PC-3 (cell line): ENCODE measurements around the gene CLECL1. TPM values are rescaled to one million over a fixed set of nuclear protein-coding genes. Genes with fewer than 3 reads are reported as not detected.

ENCODE experiments used
- ATAC-seq: fragments of 200-7000 bp; cut with Tn5 transposase; 2 replicates; pipeline ENCODE4 v1.9.1; 2020; ENCODE audit warnings: mild to moderate bottlenecking, moderate library complexity
- BruUV-seq: library from RNA; stranded (reverse); fragments of 400-500 nt; replicated peaks from 2 replicates; lab custom pipeline; 2021; lab: Mats Ljungman, UMichigan
- CTCF ChIA-PET: fragments of 300-600 bp; sonication (Branson Sonifier 250); formaldehyde crosslinking; loops from one replicate; lab custom pipeline; 2022; ENCODE audit warnings: antibody characterized with exemption; lab: Charles Lee
- POLR2A ChIA-PET: fragments of 300-600 bp; sonication (Branson Sonifier 250); formaldehyde crosslinking; loops from one replicate; lab custom pipeline; 2022; ENCODE audit warnings: antibody characterized with exemption; ENCODE audit not compliant: unreplicated experiment; lab: Charles Lee
- DNase-seq: peaks from one replicate; pipeline ENCODE4 v3.0.0-alpha.2; 2015
- H2AFZ ChIP-seq: fragments of 300-600 bp; sonication (generic); 2 replicates; pipeline ENCODE4 v1.6.0; 2016; ENCODE audit warnings: antibody characterized with exemption, low read length
- H3F3A ChIP-seq: fragments of 300-600 bp; sonication (generic); one replicate; pipeline ENCODE4 v1.6.0; 2017; ENCODE audit warnings: antibody characterized with exemption, low read length, control low read depth, mild to moderate bottlenecking; ENCODE audit not compliant: unreplicated experiment
- H3K27ac ChIP-seq: fragments of 300-600 bp; sonication (generic); 2 replicates; pipeline ENCODE4 v1.5.1; 2016; ENCODE audit warnings: mild to moderate bottlenecking, low read length
- H3K27me3 ChIP-seq: fragments of 300-600 bp; sonication (generic); 2 replicates; pipeline ENCODE4 v1.6.1; 2016; ENCODE audit warnings: low read length, mixed read lengths
- H3K36me3 ChIP-seq: fragments of 300-600 bp; sonication (generic); 2 replicates; pipeline ENCODE4 v1.6.1; 2016; ENCODE audit warnings: low read depth, mixed run types, low read length, mixed read lengths
- H3K4me1 ChIP-seq: fragments of 300-600 bp; sonication (generic); 2 replicates; pipeline ENCODE4 v1.5.1; 2016; ENCODE audit warnings: low read length; ENCODE audit not compliant: insufficient read depth
- H3K4me2 ChIP-seq: fragments of 300-600 bp; sonication (generic); 2 replicates; pipeline ENCODE4 v1.6.0; 2016; ENCODE audit warnings: low read length
- H3K4me3 ChIP-seq: fragments of 300-600 bp; sonication (generic); 2 replicates; pipeline ENCODE4 v1.5.1; 2016; ENCODE audit warnings: mild to moderate bottlenecking, low read length, mixed read lengths
- H3K79me2 ChIP-seq: fragments of 300-600 bp; sonication (generic); 2 replicates; pipeline ENCODE4 v1.6.1; 2017; ENCODE audit warnings: low read length, mixed read lengths
- H3K9ac ChIP-seq: fragments of 300-600 bp; sonication (generic); 2 replicates; pipeline ENCODE4 v1.6.0; 2016; ENCODE audit warnings: mild to moderate bottlenecking, low read length
- H3K9me2 ChIP-seq: fragments of 300-600 bp; sonication (generic); replicated peaks from 2 replicates; pipeline ENCODE4 v1.6.1; 2016; ENCODE audit warnings: mixed run types, low read length, mixed read lengths
- H3K9me3 ChIP-seq: fragments of 300-600 bp; sonication (generic); 2 replicates; pipeline ENCODE4 v1.6.1; 2016; ENCODE audit warnings: low read length, mixed read lengths
- H4K20me1 ChIP-seq: fragments of 300-600 bp; sonication (generic); 2 replicates; pipeline ENCODE4 v1.6.1; 2016; ENCODE audit warnings: low read length, mixed read lengths
- EZH2 ChIP-seq: fragments of 300-600 bp; sonication (generic); IDR thresholded peaks from one replicate; pipeline ENCODE4 v1.6.1; 2017; ENCODE audit warnings: antibody characterized with exemption, mild to moderate bottlenecking, low read length; ENCODE audit not compliant: unreplicated experiment
- EZH2phosphoT487 ChIP-seq: fragments of 300-600 bp; sonication (generic); IDR thresholded peaks from 2 replicates; pipeline ENCODE4 v1.6.1; 2018; ENCODE audit warnings: mild to moderate bottlenecking, antibody characterized with exemption, low read length, borderline replicate concordance
- intact Hi-C: fragments of 100-400 bp; cut with micrococcal nuclease; formaldehyde crosslinking; loops from 2 replicates; pipeline ENCODE4 v1.9.0; 2023
- total RNA-seq: library from RNA; depleted of rRNA; stranded (reverse); fragments of >200 nt; gene quantifications from 2 replicates; pipeline ENCODE4 v1.2.3, GENCODE V29; 2014
- TF ChIP-seq, protein P1 (sequence below): fragments of 300-600 bp; sonication (generic); conservative IDR thresholded peaks from 2 replicates; pipeline ENCODE4 v1.5.1; 2017; ENCODE audit warnings: antibody characterized with exemption, low read depth, mild to moderate bottlenecking, low read length

CLECL1 gene
- total RNA-seq, 1 experiment from 2014 or later = not detected

DNA sequence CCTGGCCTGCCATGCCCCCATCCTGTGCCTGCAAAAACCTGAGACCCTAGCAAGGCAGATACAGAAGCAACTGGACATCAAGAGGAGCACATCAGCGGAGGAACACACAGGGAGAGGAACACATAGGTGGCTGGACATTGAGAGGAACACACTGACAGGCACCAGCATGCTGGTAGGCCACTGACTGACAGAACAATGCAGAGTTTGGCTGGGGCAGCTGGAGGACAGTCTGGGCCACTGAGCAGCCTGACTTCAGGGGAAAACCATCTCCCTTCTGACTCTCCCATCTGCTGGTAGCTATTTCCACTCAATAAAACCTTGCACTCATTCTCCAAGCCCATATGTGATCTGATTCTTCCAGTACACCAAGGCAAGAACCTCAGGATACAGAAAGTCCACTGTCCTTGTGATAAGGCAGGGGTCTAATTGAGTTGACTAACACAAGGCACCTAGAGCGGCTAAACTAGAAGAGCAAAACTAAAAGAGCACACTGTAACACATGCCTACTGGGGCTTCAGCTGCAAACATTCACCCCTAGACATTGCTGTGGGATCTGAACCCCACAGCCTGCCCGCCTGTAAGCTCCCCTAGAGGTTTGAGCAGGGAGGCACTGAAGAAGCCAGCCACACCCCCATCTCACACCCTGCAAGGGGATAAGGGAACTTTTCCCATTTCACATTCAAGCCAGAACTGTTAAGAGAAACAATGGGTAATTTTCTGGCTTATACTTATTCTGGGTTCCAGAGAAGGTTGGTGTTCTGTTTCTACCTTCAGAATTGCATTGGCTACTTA is 22.1 kb downstream of the CLECL1 start:
- POLR2A ChIA-PET = no interaction called here
- TF ChIP-seq EZH2 (no peak), EZH2phosphoT487 (no peak)
- TF ChIP-seq, protein P1, sequence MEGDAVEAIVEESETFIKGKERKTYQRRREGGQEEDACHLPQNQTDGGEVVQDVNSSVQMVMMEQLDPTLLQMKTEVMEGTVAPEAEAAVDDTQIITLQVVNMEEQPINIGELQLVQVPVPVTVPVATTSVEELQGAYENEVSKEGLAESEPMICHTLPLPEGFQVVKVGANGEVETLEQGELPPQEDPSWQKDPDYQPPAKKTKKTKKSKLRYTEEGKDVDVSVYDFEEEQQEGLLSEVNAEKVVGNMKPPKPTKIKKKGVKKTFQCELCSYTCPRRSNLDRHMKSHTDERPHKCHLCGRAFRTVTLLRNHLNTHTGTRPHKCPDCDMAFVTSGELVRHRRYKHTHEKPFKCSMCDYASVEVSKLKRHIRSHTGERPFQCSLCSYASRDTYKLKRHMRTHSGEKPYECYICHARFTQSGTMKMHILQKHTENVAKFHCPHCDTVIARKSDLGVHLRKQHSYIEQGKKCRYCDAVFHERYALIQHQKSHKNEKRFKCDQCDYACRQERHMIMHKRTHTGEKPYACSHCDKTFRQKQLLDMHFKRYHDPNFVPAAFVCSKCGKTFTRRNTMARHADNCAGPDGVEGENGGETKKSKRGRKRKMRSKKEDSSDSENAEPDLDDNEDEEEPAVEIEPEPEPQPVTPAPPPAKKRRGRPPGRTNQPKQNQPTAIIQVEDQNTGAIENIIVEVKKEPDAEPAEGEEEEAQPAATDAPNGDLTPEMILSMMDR = no peak
- BruUV-seq = no TSS peak

DNA sequence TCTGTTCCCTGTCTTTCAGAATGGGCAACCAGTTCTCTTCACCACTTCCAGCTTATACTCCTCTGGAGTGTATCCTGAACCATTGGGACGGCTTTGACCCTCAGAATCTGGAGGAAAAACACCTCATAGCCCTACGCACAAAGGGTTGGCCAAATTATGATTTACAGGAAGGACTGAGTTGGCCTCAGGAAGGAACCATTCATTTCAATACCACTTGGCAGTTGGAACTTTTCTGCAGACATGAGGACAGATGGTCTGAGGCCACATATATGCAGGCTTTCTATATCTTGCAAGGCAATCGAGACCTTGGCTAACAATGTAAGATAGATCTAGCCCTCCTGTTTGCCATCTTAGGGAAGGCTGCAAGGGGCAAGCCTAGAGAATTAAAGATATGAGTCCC is 24.0 kb downstream of the CLECL1 start:
- POLR2A ChIA-PET = no interaction called here

More for the DNA sequence above, 22.1 kb downstream of the CLECL1 start:
- no peak overlapping the region for H3K4me3 ChIP-seq
- H3K9me3 ChIP-seq = no peaks in the 10 kb centered on the region
- no peaks in the 10 kb centered on the region for H3F3A ChIP-seq
- H3K9ac ChIP-seq = no peak overlapping the region
- H3K36me3 ChIP-seq = no peaks in the 10 kb centered on the region
- H3K9me2 ChIP-seq = no peaks in the 10 kb centered on the region
- CTCF ChIA-PET = no interaction called here
- DNase-seq (no peak), ATAC-seq (no peak)
- no peak overlapping the region for H2AFZ ChIP-seq
- no peak overlapping the region for H3K27ac ChIP-seq
- H3K4me2 ChIP-seq = no peak overlapping the region
- H3K27me3 ChIP-seq = no peaks in the 10 kb centered on the region
- intact Hi-C loops = no loop called here
- H4K20me1 ChIP-seq = no peaks in the 10 kb centered on the region
- peaks cover 11% of the 10 kb centered on the region for H3K4me1 ChIP-seq
- H3K79me2 ChIP-seq = no peaks in the 10 kb centered on the region

More for the DNA sequence above, 24.0 kb downstream of the CLECL1 start:
- H3K4me3 ChIP-seq = no peak overlapping the region
- no peaks in the 10 kb centered on the region for H3F3A ChIP-seq
- no peaks in the 10 kb centered on the region for H3K36me3 ChIP-seq
- H3K9ac ChIP-seq = no peak overlapping the region
- no peak overlapping the region for H3K4me2 ChIP-seq
- H3K9me3 ChIP-seq = no peaks in the 10 kb centered on the region
- intact Hi-C loops = loop anchor here (1.0 to 5.0 kb wide), 2 partner anchors 62 to 75 kb away; no protein-coding TSS in a partner anchor
- H3K27me3 ChIP-seq = no peaks in the 10 kb centered on the region
- H2AFZ ChIP-seq = no peak overlapping the region
- no TSS peak for BruUV-seq
- H3K79me2 ChIP-seq = no peaks in the 10 kb centered on the region
- TF ChIP-seq EZH2 (no peak), EZH2phosphoT487 (no peak)
- TF ChIP-seq, protein P1 = no peak
- DNase-seq = no peak
- H3K9me2 ChIP-seq = no peaks in the 10 kb centered on the region
- no peak for ATAC-seq
- no peaks in the 10 kb centered on the region for H4K20me1 ChIP-seq
- H3K4me1 ChIP-seq = peaks cover 12% of the 10 kb centered on the region
- CTCF ChIA-PET = interaction anchor here (0.9 kb wide), 1 partner anchor 89 kb away, joined by 3 read pairs; no protein-coding TSS in a partner anchor
- H3K27ac ChIP-seq = no peak overlapping the region
